ENCODE data around the gene ACVR1.

DNA sequence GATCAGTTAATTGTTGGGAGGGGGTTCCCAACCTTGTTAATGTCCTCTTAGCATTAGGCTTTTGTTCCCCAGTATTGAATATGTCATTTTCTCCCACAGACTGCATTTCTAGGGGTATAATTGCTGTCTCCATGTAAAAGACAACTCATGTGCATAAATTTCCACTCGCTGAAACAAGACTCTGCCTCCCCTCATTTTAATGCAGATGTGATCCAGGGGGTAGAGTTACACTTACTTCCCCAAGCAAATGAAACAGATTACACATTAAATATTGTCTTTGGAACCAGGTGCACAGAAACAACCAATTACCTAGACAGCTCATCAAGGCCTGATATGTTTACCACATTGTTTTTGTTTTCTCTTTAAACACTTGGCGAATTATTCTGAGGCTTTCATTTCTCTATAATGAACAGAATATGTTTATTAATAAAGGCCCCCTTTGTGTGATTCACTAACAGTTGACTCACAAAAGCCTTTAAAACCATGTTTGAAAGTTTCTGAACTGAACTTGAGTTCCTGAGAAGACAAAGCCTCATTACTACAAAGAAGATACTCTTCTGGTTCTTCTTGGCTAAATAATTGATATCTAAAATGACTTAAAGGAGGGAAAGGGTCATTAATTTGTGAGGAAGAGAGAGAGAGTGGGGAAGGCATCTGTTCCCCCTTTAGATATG, 15.0 kb upstream of the ACVR1 start:
- no peak for TF ChIP-seq EZH2 (IDR thresholded peaks at IDR 0.05; ENCODE audit: low read length, missing control alignments)
- TF ChIP-seq, protein P1, sequence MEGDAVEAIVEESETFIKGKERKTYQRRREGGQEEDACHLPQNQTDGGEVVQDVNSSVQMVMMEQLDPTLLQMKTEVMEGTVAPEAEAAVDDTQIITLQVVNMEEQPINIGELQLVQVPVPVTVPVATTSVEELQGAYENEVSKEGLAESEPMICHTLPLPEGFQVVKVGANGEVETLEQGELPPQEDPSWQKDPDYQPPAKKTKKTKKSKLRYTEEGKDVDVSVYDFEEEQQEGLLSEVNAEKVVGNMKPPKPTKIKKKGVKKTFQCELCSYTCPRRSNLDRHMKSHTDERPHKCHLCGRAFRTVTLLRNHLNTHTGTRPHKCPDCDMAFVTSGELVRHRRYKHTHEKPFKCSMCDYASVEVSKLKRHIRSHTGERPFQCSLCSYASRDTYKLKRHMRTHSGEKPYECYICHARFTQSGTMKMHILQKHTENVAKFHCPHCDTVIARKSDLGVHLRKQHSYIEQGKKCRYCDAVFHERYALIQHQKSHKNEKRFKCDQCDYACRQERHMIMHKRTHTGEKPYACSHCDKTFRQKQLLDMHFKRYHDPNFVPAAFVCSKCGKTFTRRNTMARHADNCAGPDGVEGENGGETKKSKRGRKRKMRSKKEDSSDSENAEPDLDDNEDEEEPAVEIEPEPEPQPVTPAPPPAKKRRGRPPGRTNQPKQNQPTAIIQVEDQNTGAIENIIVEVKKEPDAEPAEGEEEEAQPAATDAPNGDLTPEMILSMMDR (conservative IDR thresholded peaks at IDR 0.05 in 1 of 2, IDR thresholded peaks at IDR 0.05 in 1 of 2; ENCODE audit: low read depth in 1 of 2, low read length in 2 of 2): no peak
